Uterus (tissue), 2 donors: ENCODE results near the gene TEX29.

Experiments
- CTCF ChIP-seq, 4 experiments: fragments of 200-600 bp in 2 of 4; fragments of 450-650 bp in 2 of 4; sonication (generic) in 2 of 4; IDR thresholded peaks; one replicate each; pipeline ENCODE4 v1.5.1; 2016 to 2019; ENCODE audit warnings: antibody characterized with exemption in 4 of 4, mild to moderate bottlenecking in 2 of 4, moderate library complexity in 1 of 4
- POLR2A ChIP-seq, 2 donors: fragments of 450-650 bp; IDR thresholded peaks; one replicate each; pipeline ENCODE4 v1.6.1; 2016; ENCODE audit warnings: antibody characterized with exemption in 2 of 2, mild to moderate bottlenecking in 1 of 2, moderate library complexity in 1 of 2

- no peak for TF ChIP-seq CTCF (IDR thresholded peaks at IDR 0.05)
- TF ChIP-seq POLR2A (IDR thresholded peaks at IDR 0.05) = no peak
Observed at GRCh38 chr13:111387026-111387871, 66.8 kb downstream of the TEX29 start.
